H1 (cell line): ENCODE data around the gene MACC1. TPM values are rescaled to one million over a fixed set of nuclear protein-coding genes. Genes with fewer than 3 reads are reported as not detected.
A peak's percentile ranks its signal among the peaks of the same experiment; 100 is the strongest.

Experiments
- CHD2 ChIP-seq: IDR thresholded peaks from 2 replicates; pipeline ENCODE4 v1.6.1; 2012; ENCODE audit warnings: low read length, improper control_type of control experiment
- CREB1 ChIP-seq: IDR thresholded peaks from 2 replicates; pipeline ENCODE4 v1.6.1; 2012; ENCODE audit warnings: inconsistent platforms
- EGR1 ChIP-seq: IDR thresholded peaks from 2 replicates; pipeline ENCODE4 v1.6.1; 2011; ENCODE audit warnings: low read depth, low read length, borderline replicate concordance
- HDAC6 ChIP-seq: IDR thresholded peaks from one replicate; pipeline ENCODE4 v1.7.1; 2012; ENCODE audit warnings: low read depth, mild to moderate bottlenecking, inconsistent platforms, low read length, moderate library complexity
- MAFK ChIP-seq: IDR thresholded peaks from 2 replicates; pipeline ENCODE4 v1.6.1; 2012; ENCODE audit warnings: low read depth, mild to moderate bottlenecking, improper control_type of control experiment, low read length
- RXRA ChIP-seq: IDR thresholded peaks from 2 replicates; pipeline ENCODE4 v1.6.1; 2011; ENCODE audit warnings: low read depth, mild to moderate bottlenecking, low read length, moderate library complexity; ENCODE audit not compliant: insufficient read depth
- YY1 ChIP-seq: IDR thresholded peaks from 2 replicates; pipeline ENCODE4 v1.6.1; 2011; ENCODE audit warnings: low read depth, mild to moderate bottlenecking, low read length
- polyA plus RNA-seq, 7 experiments: library from polyadenylated mRNA; depleted of rRNA in 3 of 7; stranded (reverse) in 5 of 7; unstranded in 2 of 7; fragments of >200 nt in 5 of 7; fragments of 200-250 nt in 2 of 7; gene quantifications; 1 replicate in 5 of 7; 2 replicates in 1 of 7; 4 replicates in 1 of 7; pipeline versions ENCODE4 v1.2.1 to v1.2.3, GENCODE V29; 2011 to 2013; ENCODE audit warnings: missing spikeins in 2 of 7, mixed read lengths in 2 of 7
- total RNA-seq: library from RNA; stranded (reverse); fragmentation: NEBNext Ultra II Directional; extraction: Animal tissue kit (Norgen Biotek cat#: 25700); gene quantifications from 2 replicates; pipeline ENCODE4 v1.2.1, GENCODE V29; 2021
- TF ChIP-seq, protein P1 (sequence below): IDR thresholded peaks from 2 replicates; pipeline ENCODE4 v1.6.1; 2012; ENCODE audit warnings: inconsistent platforms

The MACC1 gene
- total and polyA plus RNA-seq, 2 of the 8 experiments (the other 6 are each of a cell fraction or from before 2014, with no cell fraction given) = 2.0 to 17.2 TPM

DNA sequence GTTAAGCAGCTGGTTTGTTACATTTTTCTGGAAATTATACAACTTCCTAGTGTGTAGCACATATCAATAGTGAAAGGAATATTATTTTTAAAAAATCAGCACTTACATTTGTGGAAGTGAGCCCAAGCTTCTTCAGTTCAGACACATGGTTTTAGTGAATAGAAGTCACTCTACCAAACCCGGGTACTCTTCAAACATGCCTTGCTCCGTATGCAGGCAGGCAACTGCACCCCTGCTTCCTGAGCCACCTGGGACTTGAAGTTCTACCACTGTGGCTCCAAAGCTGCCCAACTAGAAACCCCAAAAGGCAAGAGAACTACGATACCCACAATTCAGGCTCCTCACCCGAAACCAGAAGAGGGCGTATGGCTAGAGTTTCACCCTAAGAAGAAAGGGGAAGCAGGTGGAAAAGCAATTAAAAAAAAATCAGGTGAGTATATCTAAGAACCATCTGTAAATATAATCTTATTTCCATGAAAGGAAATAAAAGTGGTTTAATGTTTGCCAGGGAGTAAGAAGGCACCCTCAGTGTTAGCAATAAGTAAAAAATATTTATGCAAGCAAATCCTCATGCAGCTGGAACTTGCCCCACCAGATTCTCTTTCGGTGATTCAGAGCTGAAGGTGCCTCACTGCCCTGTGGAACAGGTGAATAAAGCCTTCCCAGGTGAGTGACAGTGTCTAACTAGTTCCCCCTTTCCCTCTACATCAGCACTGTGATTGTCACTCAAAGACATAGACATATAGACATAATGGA, at the start of gene MACC1 (continued):
- TF ChIP-seq, protein P1, sequence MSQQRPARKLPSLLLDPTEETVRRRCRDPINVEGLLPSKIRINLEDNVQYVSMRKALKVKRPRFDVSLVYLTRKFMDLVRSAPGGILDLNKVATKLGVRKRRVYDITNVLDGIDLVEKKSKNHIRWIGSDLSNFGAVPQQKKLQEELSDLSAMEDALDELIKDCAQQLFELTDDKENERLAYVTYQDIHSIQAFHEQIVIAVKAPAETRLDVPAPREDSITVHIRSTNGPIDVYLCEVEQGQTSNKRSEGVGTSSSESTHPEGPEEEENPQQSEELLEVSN = no peak
- TF ChIP-seq YY1 (no peak), HDAC6 (no peak), MAFK (no peak), CREB1 (0 out of 2 replicates have a peak, but pooled peaks have one; percentile 38), RXRA (no peak), CHD2 (no peak; the same call in 1 of the 2 replicates), EGR1 (no peak)
- TF ChIP-seq, all 59 proteins: peak for 21
